ENCODE data around the gene CHRNA3.

The CHRNA3 gene

DNA sequence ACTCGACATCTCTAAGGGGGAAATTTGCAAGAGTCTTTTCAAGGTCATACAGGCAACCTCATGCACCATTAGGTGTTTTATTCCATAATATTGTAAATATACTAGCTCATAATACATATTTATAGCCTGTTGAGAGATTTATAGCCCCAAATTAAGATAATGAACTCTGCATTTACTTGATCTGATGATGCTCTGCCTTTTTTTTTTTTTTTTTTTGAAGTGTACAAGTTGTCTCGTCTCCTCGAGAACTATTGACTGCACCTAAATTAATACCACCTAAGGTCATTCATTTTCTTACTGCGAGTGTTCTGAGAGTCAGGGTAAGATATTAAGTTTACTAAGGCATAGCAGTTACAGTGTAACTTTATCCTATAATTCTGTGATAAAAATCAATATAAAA lies 49.4 kb downstream of the CHRNA3 start:
- TF ChIP-seq ZFX (IDR thresholded peaks at IDR 0.05; ENCODE audit: borderline replicate concordance) = no peak
- TF ChIP-seq, protein P1, sequence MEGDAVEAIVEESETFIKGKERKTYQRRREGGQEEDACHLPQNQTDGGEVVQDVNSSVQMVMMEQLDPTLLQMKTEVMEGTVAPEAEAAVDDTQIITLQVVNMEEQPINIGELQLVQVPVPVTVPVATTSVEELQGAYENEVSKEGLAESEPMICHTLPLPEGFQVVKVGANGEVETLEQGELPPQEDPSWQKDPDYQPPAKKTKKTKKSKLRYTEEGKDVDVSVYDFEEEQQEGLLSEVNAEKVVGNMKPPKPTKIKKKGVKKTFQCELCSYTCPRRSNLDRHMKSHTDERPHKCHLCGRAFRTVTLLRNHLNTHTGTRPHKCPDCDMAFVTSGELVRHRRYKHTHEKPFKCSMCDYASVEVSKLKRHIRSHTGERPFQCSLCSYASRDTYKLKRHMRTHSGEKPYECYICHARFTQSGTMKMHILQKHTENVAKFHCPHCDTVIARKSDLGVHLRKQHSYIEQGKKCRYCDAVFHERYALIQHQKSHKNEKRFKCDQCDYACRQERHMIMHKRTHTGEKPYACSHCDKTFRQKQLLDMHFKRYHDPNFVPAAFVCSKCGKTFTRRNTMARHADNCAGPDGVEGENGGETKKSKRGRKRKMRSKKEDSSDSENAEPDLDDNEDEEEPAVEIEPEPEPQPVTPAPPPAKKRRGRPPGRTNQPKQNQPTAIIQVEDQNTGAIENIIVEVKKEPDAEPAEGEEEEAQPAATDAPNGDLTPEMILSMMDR (IDR thresholded peaks at IDR 0.05) = no peak
- H3K27ac ChIP-seq = no peak overlapping the region

DNA sequence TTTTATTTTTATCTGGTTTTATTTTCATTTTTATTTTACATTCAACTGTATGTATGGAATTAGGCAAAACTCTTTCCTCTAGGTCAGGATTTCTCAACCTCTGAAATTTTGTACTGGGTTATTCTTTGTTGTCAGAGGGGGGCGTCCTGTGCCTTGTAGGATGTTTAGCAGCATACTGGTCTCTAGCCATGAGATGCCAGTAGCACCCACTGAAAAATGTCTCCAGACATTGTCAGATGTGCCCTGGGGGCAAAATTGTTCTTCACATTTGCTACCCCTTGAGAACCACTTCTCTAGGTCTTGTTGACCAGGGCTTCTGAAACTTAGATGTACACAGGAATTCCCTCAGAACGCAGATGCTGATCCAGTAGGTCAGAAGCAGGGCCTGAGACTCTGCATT lies 50.1 kb downstream of the CHRNA3 start:
- TF ChIP-seq, protein P1 (IDR thresholded peaks at IDR 0.05) = 0 out of 2 replicates have a peak, but pooled peaks have one; percentile 7
- TF ChIP-seq ZFX (IDR thresholded peaks at IDR 0.05; ENCODE audit: borderline replicate concordance) = no peak
- H3K27ac ChIP-seq = no peak overlapping the region

DNA sequence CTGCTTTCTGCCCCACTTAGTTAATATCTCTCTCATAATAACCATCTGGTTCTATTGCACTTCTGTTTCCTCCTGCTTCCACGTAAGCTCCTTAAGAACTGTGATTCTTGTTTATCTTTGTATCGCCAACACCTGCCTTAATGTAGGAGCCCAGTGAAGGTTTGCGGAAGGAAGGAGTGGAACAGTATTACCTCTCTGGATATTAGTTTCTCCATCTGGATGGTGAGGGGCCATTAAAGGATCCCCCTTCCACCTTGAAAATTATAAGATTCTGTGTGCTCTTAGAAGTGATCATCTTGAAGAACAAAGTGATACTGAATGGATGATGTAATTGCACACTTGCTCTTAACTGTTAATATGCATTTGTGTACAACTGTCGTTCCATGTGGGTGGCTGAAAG lies 53.3 kb downstream of the CHRNA3 start:
- no peak overlapping the region for H3K27ac ChIP-seq
- no peak for TF ChIP-seq ZFX (IDR thresholded peaks at IDR 0.05; ENCODE audit: borderline replicate concordance)
- TF ChIP-seq, protein P1 (IDR thresholded peaks at IDR 0.05) = no peak

DNA sequence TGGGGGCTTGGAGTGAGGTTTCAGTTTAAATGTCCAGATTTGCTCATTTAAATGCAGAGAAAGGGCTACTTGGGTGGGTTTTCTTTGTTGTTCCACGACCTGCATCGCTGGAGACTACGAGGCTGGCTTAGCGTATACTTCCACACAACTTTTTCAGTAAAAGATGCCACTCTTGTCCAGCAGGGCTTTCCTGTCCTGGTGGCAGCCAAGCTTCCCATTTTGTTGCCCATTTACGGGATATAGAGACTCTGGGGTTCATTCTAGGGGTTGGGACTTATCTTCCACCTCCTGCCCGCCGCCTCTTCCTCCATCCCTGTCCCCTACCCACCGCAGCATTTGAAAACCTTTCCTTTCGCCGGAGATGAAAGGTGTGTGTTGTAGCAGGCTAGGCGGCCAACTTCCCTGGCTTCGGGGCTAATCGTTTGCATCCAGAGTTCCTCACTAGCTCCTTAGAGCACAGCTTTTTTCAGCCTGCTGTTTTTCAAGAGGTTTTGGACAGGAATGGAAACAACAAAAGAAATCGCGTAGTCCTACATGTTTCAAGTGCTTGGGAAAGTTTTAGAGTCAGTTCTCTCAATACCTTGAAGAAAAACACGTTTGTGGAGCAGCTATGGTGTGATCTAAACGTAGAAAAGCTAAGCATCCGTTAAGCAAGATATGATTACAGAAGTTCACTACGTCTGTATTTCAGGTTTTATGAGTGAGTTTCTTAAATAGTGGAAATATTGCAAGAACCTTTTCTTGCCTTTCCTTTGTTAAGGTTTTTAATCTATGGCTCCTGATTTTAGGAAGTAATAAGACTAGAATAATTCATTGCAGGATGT lies 54.6 kb downstream of the CHRNA3 start:
- TF ChIP-seq, protein P1 (IDR thresholded peaks at IDR 0.05) = no peak; the same call in 1 of the 2 replicates
- TF ChIP-seq ZFX (IDR thresholded peaks at IDR 0.05; ENCODE audit: borderline replicate concordance) = no peak
- H3K27ac ChIP-seq = peak overlapping the region; percentile 85

DNA sequence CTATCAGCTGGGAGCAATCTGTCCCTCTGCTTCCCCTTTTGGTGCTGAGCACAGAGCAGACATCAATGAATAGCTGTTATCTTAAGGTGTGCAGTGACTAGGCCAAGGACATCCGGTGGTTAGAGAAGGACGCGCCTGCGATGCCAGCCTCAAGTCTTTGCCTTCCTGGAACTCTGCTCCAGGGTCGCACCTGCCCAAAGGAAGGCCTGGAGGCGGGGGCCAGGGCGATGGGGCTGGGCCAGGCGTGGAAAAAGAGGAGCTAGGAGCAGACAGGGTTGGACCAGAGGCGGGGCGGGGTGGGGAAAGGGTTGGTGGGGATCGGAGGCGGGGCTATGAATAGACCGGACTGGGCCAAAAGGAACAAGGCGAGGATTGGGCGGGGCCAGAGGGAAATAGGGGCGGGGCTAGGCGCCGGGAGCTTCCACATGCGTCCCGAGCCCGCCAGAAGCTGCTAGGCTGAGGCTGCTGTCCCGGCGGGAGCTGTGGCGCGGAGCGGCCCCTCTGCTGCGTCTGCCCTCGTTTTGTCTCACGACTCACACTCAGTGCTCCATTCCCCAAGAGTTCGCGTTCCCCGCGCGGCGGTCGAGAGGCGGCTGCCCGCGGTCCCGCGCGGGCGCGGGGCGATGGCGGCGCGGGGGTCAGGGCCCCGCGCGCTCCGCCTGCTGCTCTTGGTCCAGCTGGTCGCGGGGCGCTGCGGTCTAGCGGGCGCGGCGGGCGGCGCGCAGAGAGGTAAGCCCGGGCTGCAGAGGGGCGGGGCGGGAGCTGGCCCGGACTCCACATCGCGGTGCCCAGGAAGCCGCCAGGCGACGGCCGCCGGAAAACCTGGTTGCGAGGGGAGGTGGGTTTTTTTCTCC lies 55.5 kb downstream of the CHRNA3 start, which contains the start of gene CHRNA5:
CHRNA5 (plus strand) TSS at position 424 of the 854 bp plus-strand sequence; CDS start at position 624, 200 bp downstream.
- TF ChIP-seq, protein P1 (IDR thresholded peaks at IDR 0.05) = no peak
- no peak for TF ChIP-seq ZFX (IDR thresholded peaks at IDR 0.05; ENCODE audit: borderline replicate concordance)
- peak within 1 kb of the TSS; percentile 85 for H3K27ac ChIP-seq

DNA sequence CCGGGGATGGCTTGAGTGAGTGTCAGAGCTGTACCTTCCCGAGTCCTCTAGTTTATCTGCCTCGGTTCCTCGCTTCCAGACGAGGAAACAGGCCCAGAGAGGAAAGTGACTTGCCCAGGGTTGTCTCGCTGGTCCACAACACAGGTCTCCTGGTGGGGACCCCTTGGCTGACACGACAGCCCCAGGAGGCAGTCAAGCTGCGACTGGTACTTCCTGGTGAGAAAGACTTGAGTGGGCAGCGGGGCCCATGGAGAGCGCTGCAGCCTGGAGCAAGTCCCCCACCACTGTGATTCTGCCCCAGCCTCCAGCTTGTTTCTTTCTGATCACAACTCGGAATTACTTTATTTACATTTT lies 56.1 kb downstream of the CHRNA3 start:
- TF ChIP-seq ZFX (IDR thresholded peaks at IDR 0.05; ENCODE audit: borderline replicate concordance) = no peak
- TF ChIP-seq, protein P1 (IDR thresholded peaks at IDR 0.05) = no peak
- peak overlapping the region; percentile 85 for H3K27ac ChIP-seq
